NB4 (cell line): ENCODE data around the gene CALY.

ENCODE experiments used
- CTCF ChIP-seq: IDR thresholded peaks from one replicate; pipeline ENCODE4 v1.5.1; 2012; ENCODE audit warnings: low read depth, low read length
- MYC ChIP-seq: IDR thresholded peaks from 2 replicates; pipeline ENCODE4 v1.6.1; 2011; ENCODE audit warnings: low read depth, low read length
- POLR2A ChIP-seq: IDR thresholded peaks from 2 replicates; pipeline ENCODE4 v1.6.1; 2011; ENCODE audit warnings: mild to moderate bottlenecking; ENCODE audit not compliant: insufficient read length; ENCODE audit errors: extremely low read depth

- TF ChIP-seq POLR2A (no peak), MYC (no peak), CTCF (no peak)
Measured at GRCh38 chr10:133356549-133357284, 20.0 kb upstream of the CALY start.
